ENCODE results near the gene CH25H.

- TF ChIP-seq GATA2 (IDR thresholded peaks at IDR 0.05; ENCODE audit: low read depth, low read length) (no peak), GATA3 (IDR thresholded peaks at IDR 0.05; ENCODE audit: low read depth, low read length) (no peak)
Measured at GRCh38 chr10:89248990-89249389, 41.9 kb upstream of the CH25H start.

Data from SH-SY5Y (cell line).